ENCODE results near the gene SEMA6C. TPM values are rescaled to one million over a fixed set of nuclear protein-coding genes. Genes with fewer than 3 reads are reported as not detected.

The SEMA6C gene
- total and polyA plus RNA-seq, 7 experiments from 2014 or later = 0.56 to 12.4 (median 3.6) TPM

- H3K4me3 Mint-ChIP-seq = peak overlapping the region; percentile 91 to 99 (median 98)
- Histone ChIP-seq H3K9me3 (ENCODE audit: control insufficient read depth in 2 of 3, low read length in 3 of 3) (no peaks in the 10 kb centered on the region), H3K27ac (ENCODE audit: low read depth, low read length) (peak overlapping the region; percentile 67), H3K4me3 (ENCODE audit: low read length) (peak overlapping the region; percentile 66), H3K36me3 (ENCODE audit: control insufficient read depth in 2 of 3, insufficient read depth in 3 of 3, low read length in 3 of 3) (peaks cover 0 to 4% (median 0%) of the 10 kb centered on the region in 3 experiments), H3K4me1 (ENCODE audit: control insufficient read depth in 2 of 2, insufficient read depth in 2 of 2, low read length in 2 of 2) (no peaks in the 10 kb centered on the region), H3K27me3 (ENCODE audit: control insufficient read depth in 2 of 2, insufficient read depth in 2 of 2, low read length in 2 of 2) (no peaks in the 10 kb centered on the region)
- ChIA-PET CTCF (interaction anchor here (0.9 to 1.2 kb wide), 3 partner anchors 10 to 121 kb away, joined by 3 to 5 read pairs (median 4); no protein-coding TSS in a partner anchor), POLR2A (interaction anchor here (1.0 to 1.6 kb wide), 4 partner anchors 14 to 89 kb away, joined by 3 to 6 read pairs (median 3); no protein-coding TSS in a partner anchor)
- H3K27me3 Mint-ChIP-seq = peaks cover 0 to 22% (median 0%) of the 10 kb centered on the region in 5 donors
- H3K27ac Mint-ChIP-seq = peak overlapping the region in 5 of 9 donors; percentile 48 to 94 (median 87)
- intact Hi-C loops (cut with micrococcal nuclease) = loop anchor here (1.0 to 2.0 kb wide), 4 partner anchors 11 to 75 kb away; partner anchors contain the start of genes TNFAIP8L2 (in 2 of the 2), GABPB2 (in 1 of the 2) and LYSMD1 (in 1 of the 2)
- no peaks in the 10 kb centered on the region for H3K9me3 Mint-ChIP-seq
- ATAC-seq (no peak), DNase-seq (peak in 4 of 9 donors; percentile 16 to 33 (median 28))
- H3K36me3 Mint-ChIP-seq = peaks cover 0 to 1% (median 0%) of the 10 kb centered on the region in 5 donors
- peaks cover 12 to 24% (median 22%) of the 10 kb centered on the region in 7 donors for H3K4me1 Mint-ChIP-seq
Measured at GRCh38 chr1:151145304-151146071, 943 bp downstream of the SEMA6C start.

DNA sequence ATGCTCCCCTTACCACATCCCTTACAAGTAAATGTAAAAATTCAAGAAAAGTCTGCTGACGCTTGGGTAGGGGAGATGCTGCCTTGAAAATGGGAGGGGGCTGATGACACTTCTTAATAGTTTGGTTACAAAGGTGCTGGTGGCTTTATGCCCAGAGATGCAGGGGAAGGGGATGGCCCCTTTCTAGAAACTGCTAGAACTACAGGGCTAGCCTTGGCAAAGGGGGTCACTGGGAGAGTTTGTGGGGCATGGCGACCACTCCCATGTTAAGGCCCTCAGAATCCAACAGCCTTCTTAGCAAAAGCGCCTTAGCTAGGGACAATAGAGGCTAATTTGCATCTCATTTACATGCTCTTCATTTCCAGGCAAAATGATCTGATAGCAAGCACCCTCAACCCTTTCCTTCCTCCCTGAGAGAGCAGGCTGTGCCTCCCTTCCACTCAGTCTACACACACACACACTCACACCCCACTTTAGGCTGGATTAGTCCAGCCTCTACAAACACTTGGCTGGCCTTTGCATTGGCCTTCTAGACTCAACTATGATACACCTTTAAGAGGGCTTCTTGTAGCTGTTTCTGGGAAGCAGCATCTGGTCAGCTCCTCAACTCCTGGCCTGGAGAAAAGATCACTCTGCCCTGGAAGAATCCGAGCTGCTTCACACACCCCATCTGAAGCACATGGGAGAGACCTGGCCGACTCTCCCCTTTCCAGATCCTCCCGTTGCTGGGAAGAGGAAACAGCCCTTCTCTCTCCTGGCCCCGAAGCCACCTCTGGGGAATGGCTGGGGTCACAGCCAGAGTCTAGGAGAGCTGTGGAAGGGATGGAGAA lies 1.7 kb downstream of the SEMA6C start:
- Histone ChIP-seq H3K9me3 (ENCODE audit: control insufficient read depth in 2 of 3, low read length in 3 of 3) (no peaks in the 10 kb centered on the region), H3K4me3 (ENCODE audit: low read length) (no peak overlapping the region), H3K4me1 (ENCODE audit: control insufficient read depth in 2 of 2, insufficient read depth in 2 of 2, low read length in 2 of 2) (no peaks in the 10 kb centered on the region), H3K27ac (ENCODE audit: low read depth, low read length) (no peak overlapping the region), H3K27me3 (ENCODE audit: control insufficient read depth in 2 of 2, insufficient read depth in 2 of 2, low read length in 2 of 2) (no peaks in the 10 kb centered on the region), H3K36me3 (ENCODE audit: control insufficient read depth in 2 of 3, insufficient read depth in 3 of 3, low read length in 3 of 3) (peaks cover 0 to 4% (median 0%) of the 10 kb centered on the region in 3 experiments)
- Mint-ChIP-seq H3K36me3 (peaks cover 0 to 1% (median 0%) of the 10 kb centered on the region in 5 donors), H3K4me3 (peak overlapping the region in 8 of 10 donors; percentile 7 to 99 (median 78)), H3K27me3 (peaks cover 0 to 19% (median 0%) of the 10 kb centered on the region in 5 donors), H3K27ac (peak overlapping the region in 3 of 9 donors; percentile 12 to 41 (median 23)), H3K9me3 (no peaks in the 10 kb centered on the region), H3K4me1 (peaks cover 12 to 24% (median 22%) of the 10 kb centered on the region in 7 donors)
- DNase-seq = no peak
- ChIA-PET CTCF (interaction anchor here (1.1 to 1.2 kb wide), 2 partner anchors 10 to 13 kb away, joined by 3 to 4 read pairs; no protein-coding TSS in a partner anchor), POLR2A (interaction anchor here (0.8 to 1.6 kb wide), 4 partner anchors 12 to 88 kb away, joined by 3 to 6 read pairs (median 3); no protein-coding TSS in a partner anchor)
- intact Hi-C loops (cut with micrococcal nuclease) = no loop called here
- ATAC-seq = no peak

GRCh38 chr1:151143986-151144385 lies 2.4 kb downstream of the SEMA6C start:
- H3K27ac Mint-ChIP-seq = no peak overlapping the region
- Histone ChIP-seq H3K36me3 (ENCODE audit: control insufficient read depth in 2 of 3, insufficient read depth in 3 of 3, low read length in 3 of 3) (peaks cover 0 to 4% (median 0%) of the 10 kb centered on the region in 3 experiments), H3K27me3 (ENCODE audit: control insufficient read depth in 2 of 2, insufficient read depth in 2 of 2, low read length in 2 of 2) (no peaks in the 10 kb centered on the region), H3K4me1 (ENCODE audit: control insufficient read depth in 2 of 2, insufficient read depth in 2 of 2, low read length in 2 of 2) (no peaks in the 10 kb centered on the region), H3K4me3 (ENCODE audit: low read length) (no peak overlapping the region), H3K9me3 (ENCODE audit: control insufficient read depth in 2 of 3, low read length in 3 of 3) (no peaks in the 10 kb centered on the region), H3K27ac (ENCODE audit: low read depth, low read length) (no peak overlapping the region)
- peaks cover 12 to 24% (median 22%) of the 10 kb centered on the region in 7 donors for H3K4me1 Mint-ChIP-seq
- CTCF ChIA-PET = no interaction called here
- no peak for ATAC-seq
- intact Hi-C loops (cut with micrococcal nuclease) = no loop called here
- peaks cover 0 to 1% (median 0%) of the 10 kb centered on the region in 5 donors for H3K36me3 Mint-ChIP-seq
- no peaks in the 10 kb centered on the region for H3K9me3 Mint-ChIP-seq
- POLR2A ChIA-PET = interaction anchor here (0.6 to 1.5 kb wide), 4 partner anchors 11 to 119 kb away, joined by 3 to 8 read pairs (median 6); no protein-coding TSS in a partner anchor
- H3K4me3 Mint-ChIP-seq = peak overlapping the region in 2 of 10 donors; percentile 34 to 54
- no peak for DNase-seq
- peaks cover 0 to 19% (median 0%) of the 10 kb centered on the region in 5 donors for H3K27me3 Mint-ChIP-seq

DNA sequence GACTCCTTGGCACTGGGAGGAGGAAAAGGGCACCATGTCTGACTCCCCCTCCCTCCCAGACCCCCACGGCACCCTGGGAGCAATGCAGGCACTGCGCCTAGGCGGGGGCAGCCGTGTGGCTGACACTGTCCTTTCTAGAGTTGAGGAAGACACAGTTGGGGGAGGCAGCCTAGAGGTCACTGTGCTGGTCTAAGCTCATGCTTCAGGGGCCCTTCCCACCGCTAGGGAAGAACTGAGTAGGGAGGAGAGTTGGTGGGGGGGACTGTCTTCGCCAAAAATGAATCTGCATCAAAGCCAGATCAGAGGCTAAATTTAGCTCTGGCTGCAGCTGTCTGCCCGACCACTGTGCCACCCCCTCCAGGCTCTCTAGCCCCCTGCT lies 3.4 kb downstream of the SEMA6C start:
- CTCF ChIA-PET = interaction anchor here (1.2 to 1.3 kb wide), 2 partner anchors 14 to 118 kb away, joined by 4 read pairs; partner anchors contain the start of gene TNFAIP8L2
- H3K4me3 Mint-ChIP-seq = no peak overlapping the region
- H3K36me3 Mint-ChIP-seq = peaks cover 0 to 1% (median 0%) of the 10 kb centered on the region in 5 donors
- H3K36me3 ChIP-seq (ENCODE audit: control insufficient read depth in 2 of 3, insufficient read depth in 3 of 3, low read length in 3 of 3) = peaks cover 0 to 4% (median 0%) of the 10 kb centered on the region in 3 experiments
- intact Hi-C loops (cut with micrococcal nuclease) = no loop called here
- H3K27me3 ChIP-seq (ENCODE audit: control insufficient read depth in 2 of 2, insufficient read depth in 2 of 2, low read length in 2 of 2) = no peaks in the 10 kb centered on the region
- peaks cover 12 to 24% (median 22%) of the 10 kb centered on the region in 7 donors for H3K4me1 Mint-ChIP-seq
- no peak overlapping the region for H3K27ac ChIP-seq (ENCODE audit: low read depth, low read length)
- H3K4me1 ChIP-seq (ENCODE audit: control insufficient read depth in 2 of 2, insufficient read depth in 2 of 2, low read length in 2 of 2) = no peaks in the 10 kb centered on the region
- peaks cover 0 to 16% (median 0%) of the 10 kb centered on the region in 5 donors for H3K27me3 Mint-ChIP-seq
- H3K9me3 Mint-ChIP-seq = no peaks in the 10 kb centered on the region
- no peaks in the 10 kb centered on the region for H3K9me3 ChIP-seq (ENCODE audit: control insufficient read depth in 2 of 3, low read length in 3 of 3)
- ATAC-seq (no peak), DNase-seq (no peak)
- no peak overlapping the region for H3K4me3 ChIP-seq (ENCODE audit: low read length)
- POLR2A ChIA-PET = interaction anchor here (1.4 to 1.5 kb wide), 2 partner anchors 12 kb away, joined by 5 to 8 read pairs; no protein-coding TSS in a partner anchor
- H3K27ac Mint-ChIP-seq = no peak overlapping the region

DNA sequence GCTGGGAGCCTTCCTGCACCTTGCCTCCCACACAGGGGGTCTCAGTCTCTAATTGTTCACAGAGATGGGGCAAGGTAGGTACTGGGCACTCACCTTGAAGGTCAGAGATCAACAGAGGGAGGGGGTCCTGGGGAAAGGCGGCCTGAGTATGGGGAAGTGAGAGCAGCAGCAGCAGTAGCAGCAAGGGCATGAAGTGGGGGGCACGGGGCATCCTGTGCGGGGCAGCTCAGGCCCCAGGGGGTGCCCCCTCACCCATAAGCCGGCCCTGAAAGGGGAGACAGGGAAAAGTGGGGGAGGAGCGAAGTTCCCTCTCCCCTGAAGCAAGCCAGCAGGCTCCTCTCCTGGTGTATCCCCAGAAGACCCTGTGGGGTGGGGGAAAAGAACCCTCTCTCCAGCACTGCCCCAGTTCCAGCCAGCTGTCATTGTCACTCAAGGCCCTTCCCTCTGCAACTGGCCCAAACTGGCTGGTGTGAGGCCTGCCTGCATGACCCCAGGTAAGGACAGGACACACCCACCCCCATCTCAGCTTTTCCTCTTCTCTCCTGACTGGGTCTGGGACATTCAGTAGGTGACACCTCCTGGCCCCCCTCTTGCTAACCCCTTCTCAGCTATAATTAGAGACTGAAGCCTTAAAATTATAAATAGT lies 3.9 kb downstream of the SEMA6C start:
- no peak overlapping the region for H3K4me3 Mint-ChIP-seq
- DNase-seq = no peak
- peaks cover 0 to 16% (median 0%) of the 10 kb centered on the region in 5 donors for H3K27me3 Mint-ChIP-seq
- POLR2A ChIA-PET = interaction anchor here (1.4 to 1.5 kb wide), 2 partner anchors 12 to 13 kb away, joined by 5 to 8 read pairs; no protein-coding TSS in a partner anchor
- H3K27ac Mint-ChIP-seq = no peak overlapping the region
- Histone ChIP-seq H3K4me3 (ENCODE audit: low read length) (no peak overlapping the region), H3K9me3 (ENCODE audit: control insufficient read depth in 2 of 3, low read length in 3 of 3) (no peaks in the 10 kb centered on the region), H3K4me1 (ENCODE audit: control insufficient read depth in 2 of 2, insufficient read depth in 2 of 2, low read length in 2 of 2) (no peaks in the 10 kb centered on the region), H3K36me3 (ENCODE audit: control insufficient read depth in 2 of 3, insufficient read depth in 3 of 3, low read length in 3 of 3) (peaks cover 0 to 4% (median 0%) of the 10 kb centered on the region in 3 experiments), H3K27ac (ENCODE audit: low read depth, low read length) (no peak overlapping the region), H3K27me3 (ENCODE audit: control insufficient read depth in 2 of 2, insufficient read depth in 2 of 2, low read length in 2 of 2) (no peaks in the 10 kb centered on the region)
- H3K36me3 Mint-ChIP-seq = peaks cover 0 to 1% (median 0%) of the 10 kb centered on the region in 5 donors
- H3K4me1 Mint-ChIP-seq = peaks cover 12 to 22% (median 20%) of the 10 kb centered on the region in 7 donors
- H3K9me3 Mint-ChIP-seq = no peaks in the 10 kb centered on the region
- CTCF ChIA-PET = interaction anchor here (0.6 to 1.5 kb wide), 4 partner anchors 14 to 1161 kb away, joined by 3 to 5 read pairs (median 4); partner anchors contain the start of gene TNFAIP8L2
- no peak for ATAC-seq
- intact Hi-C loops (cut with micrococcal nuclease) = no loop called here

Measured in naive thymus-derived CD4-positive, alpha-beta T cell (primary cell).